Dermis microvascular lymphatic vessel endothelial cell (primary cell): ENCODE data around the gene USP40. TPM values are rescaled to one million over a fixed set of nuclear protein-coding genes. Genes with fewer than 3 reads are reported as not detected.

Experiments
- DNase-seq, 2 donors: peaks; one replicate each; pipeline versions ENCODE4 v3.0.0 to v3.0.0-alpha.2; 2010; ENCODE audit warnings: low read depth in 2 of 2
- total RNA-seq: library from RNA; depleted of rRNA; stranded (reverse); fragments of >200 nt; gene quantifications from 2 replicates; pipeline ENCODE4 v1.2.1, GENCODE V29; 2014

The USP40 gene
- total RNA-seq, 1 donor from 2014 or later, result 19.0 TPM

- DNase-seq, result no peak
Measured at GRCh38 chr2:233495503-233496496, 70.8 kb downstream of the USP40 start.

GRCh38 chr2:233492751-233493150, 73.8 kb downstream of the USP40 start:
- DNase-seq, result no peak

GRCh38 chr2:233492078-233492477, 74.5 kb downstream of the USP40 start:
- no peak for DNase-seq

GRCh38 chr2:233491326-233491725, 75.3 kb downstream of the USP40 start:
- DNase-seq, result no peak

- DNase-seq, result no peak
Measured at GRCh38 chr2:233490831-233491230, 75.8 kb downstream of the USP40 start.

- no peak for DNase-seq
Measured at GRCh38 chr2:233489666-233490065, 76.9 kb downstream of the USP40 start.

GRCh38 chr2:233489143-233489542, 77.4 kb downstream of the USP40 start:
- DNase-seq, result no peak

- no peak for DNase-seq
Measured at GRCh38 chr2:233487748-233488345, 78.7 kb downstream of the USP40 start.

- DNase-seq, result peak in 1 of 2 donors; percentile 77
Measured at GRCh38 chr2:233486778-233487552, 79.6 kb downstream of the USP40 start.

GRCh38 chr2:233486357-233486756, 80.2 kb downstream of the USP40 start:
- peak in 1 of 2 donors; percentile 19 for DNase-seq

- no peak for DNase-seq
Measured at GRCh38 chr2:233485726-233486125, 80.9 kb downstream of the USP40 start.

- DNase-seq, result peak; percentile 54 to 80
Measured at GRCh38 chr2:233482616-233483015, 84.0 kb downstream of the USP40 start.

- peak in 1 of 2 donors; percentile 46 for DNase-seq
Measured at GRCh38 chr2:233481368-233482142, 85.0 kb downstream of the USP40 start.

- DNase-seq, result peak in 1 of 2 donors; percentile 61
Measured at GRCh38 chr2:233480490-233481202, 85.9 kb downstream of the USP40 start.

- no peak for DNase-seq
Measured at GRCh38 chr2:233479616-233480489, 86.7 kb downstream of the USP40 start.

- DNase-seq, result no peak
Measured at GRCh38 chr2:233477548-233478433, 88.8 kb downstream of the USP40 start.

- DNase-seq, result no peak
Measured at GRCh38 chr2:233476651-233477547, 89.7 kb downstream of the USP40 start.
